Stimulated activated CD8-positive, alpha-beta memory T cell treated with anti-CD3 and anti-CD28 coated beads, Interleukin-7, amount 100 ng/mL, for 1 hour (primary cell): ENCODE data around the gene ARL6IP1.
A peak's percentile ranks its signal among the peaks of the same experiment; 100 is the strongest.
"Not testable (repeated sequence)": the region's sequence is repeated elsewhere in the genome, so short reads cannot be mapped to it uniquely, and the experiment has no call there.

Source experiments
- DNase-seq, 2 donors: peaks; one replicate each; pipeline ENCODE4 v3.0.0-alpha.2; 2020; ENCODE audit warnings: low read depth in 2 of 2

Gene ARL6IP1

DNA sequence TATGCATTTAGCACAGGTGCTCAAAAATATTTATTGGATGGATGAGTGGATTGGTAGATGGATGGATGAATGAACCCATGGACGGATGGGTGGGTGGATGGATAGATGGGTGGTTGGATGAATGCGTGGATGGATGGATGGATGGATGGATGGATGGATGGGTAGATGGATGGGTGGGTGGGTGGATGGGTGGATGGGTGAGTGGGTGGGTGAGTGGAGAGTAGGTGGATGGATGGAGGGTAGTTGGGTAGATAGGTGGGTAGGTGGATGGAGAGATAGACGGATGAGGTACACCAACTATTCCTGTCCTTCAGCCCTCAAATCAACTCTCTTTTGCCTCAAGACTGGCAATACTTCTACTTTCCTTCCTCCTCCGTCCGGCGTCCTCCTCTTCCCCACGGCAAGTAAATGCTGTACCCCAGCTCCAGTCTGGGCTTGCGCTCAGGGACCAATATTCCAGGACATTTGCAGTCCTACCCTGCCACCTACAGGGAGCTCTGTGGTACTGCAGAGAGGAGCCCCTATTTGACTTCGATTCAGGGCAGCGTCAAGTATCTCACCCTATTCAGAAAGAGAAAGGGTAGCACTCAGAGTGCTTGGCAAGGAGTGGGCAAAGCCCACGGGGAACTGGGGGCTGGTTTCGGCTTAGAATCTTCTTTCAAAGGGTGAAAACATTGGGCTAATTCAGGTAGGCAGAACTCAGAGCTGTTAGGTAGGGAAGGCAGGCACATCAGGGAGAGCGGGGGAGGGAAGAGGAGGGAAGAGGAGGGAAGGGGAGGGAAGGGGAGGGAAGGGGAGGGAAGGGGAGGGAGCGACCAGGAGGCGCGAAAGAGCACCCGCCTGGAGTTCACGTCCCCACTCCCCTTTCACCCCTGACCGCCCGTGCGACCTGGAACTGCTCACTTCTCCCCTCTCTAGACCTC lies 41.5 kb downstream of the ARL6IP1 start:
- DNase-seq: peak; percentile 3 to 12

DNA sequence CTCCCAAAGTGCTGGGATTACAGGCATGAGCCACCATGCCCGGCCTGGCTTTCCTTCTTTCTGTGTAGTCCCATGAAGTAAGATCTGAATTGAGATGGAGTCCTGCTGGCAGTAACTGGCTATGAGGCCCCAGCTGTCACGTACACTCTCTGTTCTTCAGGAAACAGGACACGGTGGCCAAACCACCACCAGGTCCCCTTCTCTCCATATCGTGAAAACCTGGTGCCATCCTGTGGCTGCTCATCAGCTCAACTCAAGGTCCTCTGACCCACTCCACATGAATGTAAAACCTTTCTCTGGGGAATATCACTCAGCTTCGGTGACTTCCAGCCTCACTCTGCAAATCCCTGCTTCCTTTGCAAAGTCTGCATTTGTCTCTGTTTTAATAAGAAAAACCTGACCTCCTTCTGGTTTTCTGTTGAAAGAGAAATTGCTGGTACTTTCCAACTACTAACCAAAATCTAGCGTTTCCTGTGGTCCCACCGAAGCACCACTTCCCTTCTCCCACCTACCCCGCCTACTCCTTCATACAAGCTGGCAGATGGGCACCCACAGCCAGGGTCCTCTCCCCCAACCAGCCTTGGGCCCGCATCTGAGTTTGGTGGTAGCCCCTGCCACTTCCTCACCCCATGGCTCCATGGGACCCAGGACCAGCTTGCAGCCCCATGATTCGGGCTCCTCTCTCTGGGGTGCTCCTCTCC lies 43.2 kb downstream of the ARL6IP1 start:
- not testable (repeated sequence) for DNase-seq

- not testable (repeated sequence) for DNase-seq
These were observed 44.7 kb downstream of the ARL6IP1 start for GRCh38 chr16:18756639-18757038.

GRCh38 chr16:18742870-18743269 lies 58.5 kb downstream of the ARL6IP1 start:
- DNase-seq: not testable (repeated sequence)
